Kasumi-1 (cell line): ENCODE measurements around the gene FOXO3.

Source experiments
- DNase-seq, 2 experiments: peaks; one replicate each; lab custom pipeline; 2025; lab: John Stamatoyannopoulos, UW

The FOXO3 gene

DNA sequence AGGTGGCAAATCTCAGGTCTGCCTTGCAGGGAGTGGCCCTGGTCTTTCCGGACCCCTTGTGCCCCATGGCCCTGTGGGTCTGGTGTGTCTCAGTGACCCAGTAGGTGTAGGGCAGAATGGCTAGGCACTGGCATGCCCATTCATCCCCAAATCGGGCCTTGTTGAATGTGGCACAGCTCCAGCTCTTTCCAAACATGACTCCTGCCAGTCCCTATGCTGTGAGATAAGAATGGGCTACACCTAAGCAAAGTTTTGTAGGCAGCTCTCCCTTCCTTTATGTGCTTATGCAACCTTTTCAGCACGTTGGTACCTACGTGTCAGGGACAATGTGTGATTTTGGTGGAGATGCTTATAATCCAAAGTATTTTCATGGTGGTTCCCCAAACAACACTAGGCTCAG is 33.9 kb downstream of the FOXO3 start:
- no peak for DNase-seq

DNA sequence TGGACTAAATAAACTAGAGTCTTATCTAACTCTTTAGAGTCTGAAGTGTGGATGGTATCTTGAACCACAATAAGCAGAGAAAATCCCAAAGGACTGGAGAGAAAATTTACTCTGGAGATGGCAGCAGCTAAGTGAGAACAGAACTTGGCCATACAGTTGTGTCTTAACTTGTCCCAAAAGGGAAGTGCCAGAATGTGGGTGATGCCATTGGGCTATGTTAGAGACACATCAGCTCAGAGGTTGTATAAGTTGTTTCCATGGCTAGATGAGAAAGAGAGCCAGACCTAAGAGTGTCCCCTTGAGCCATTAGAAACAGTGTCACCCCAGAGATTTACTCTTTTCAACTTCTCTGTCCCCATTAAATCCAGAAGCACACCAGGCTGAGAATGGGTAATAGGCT is 36.2 kb downstream of the FOXO3 start:
- DNase-seq: peak in 1 of 2 experiments; percentile 14

DNA sequence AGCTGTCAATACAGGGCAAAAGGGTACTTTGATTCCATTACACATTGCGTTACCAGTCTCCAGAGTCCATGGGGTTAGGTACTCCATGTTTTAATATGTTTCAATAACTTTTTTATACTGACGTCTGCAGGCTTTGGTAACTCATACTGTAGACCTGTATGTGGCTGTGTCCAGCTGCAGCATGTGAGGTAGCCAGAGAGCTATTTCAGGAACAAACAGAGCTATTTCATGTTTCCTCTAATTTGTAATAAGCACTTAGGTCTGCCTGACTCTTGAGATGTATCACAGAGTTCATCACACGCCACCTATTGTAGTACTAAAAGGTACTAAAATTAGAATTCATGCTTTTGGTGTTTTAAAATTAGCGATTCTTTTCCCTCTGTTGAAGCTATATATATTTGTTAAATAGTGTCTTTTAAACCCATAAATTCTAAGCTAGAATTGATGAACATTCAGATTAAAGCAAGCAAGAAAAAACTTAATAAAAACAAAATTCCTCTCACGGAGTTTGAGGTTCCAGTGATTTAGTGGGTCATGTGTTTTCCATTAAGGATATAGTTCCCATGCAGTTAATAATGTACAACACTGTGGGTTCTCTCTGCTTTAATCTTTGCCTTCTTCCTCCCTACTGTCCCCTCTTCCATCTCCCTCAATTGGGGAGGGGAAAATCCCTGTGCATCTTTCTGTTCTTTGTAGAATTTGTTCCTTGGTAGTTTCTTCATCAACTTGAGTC is 37.0 kb downstream of the FOXO3 start:
- no peak for DNase-seq

DNA sequence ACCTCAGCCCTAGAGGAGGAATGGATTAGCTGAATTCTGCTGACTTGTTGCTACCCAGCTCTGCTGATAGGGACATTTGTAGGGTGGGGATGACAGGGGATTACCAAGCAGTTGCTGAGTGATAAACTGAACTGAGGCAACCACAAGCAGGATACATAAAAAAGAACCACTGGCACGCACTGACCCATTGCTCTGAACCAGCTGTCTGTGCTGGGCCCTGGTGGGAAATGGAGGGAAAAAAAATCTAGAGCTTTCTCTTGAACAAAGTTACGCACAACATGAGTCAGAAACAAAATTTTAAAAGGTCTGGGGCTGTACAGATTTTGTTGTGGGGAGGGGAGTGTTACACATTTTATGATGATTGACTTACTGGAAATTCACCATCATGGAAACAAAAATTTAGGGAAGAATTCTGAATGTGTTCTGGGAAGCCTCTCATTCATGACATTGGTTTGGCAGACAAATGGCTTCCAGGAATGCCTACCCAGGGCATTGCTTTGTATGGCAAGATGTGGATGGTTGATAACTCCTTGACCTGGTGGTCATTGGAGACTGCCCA is 37.7 kb downstream of the FOXO3 start:
- no peak for DNase-seq

DNA sequence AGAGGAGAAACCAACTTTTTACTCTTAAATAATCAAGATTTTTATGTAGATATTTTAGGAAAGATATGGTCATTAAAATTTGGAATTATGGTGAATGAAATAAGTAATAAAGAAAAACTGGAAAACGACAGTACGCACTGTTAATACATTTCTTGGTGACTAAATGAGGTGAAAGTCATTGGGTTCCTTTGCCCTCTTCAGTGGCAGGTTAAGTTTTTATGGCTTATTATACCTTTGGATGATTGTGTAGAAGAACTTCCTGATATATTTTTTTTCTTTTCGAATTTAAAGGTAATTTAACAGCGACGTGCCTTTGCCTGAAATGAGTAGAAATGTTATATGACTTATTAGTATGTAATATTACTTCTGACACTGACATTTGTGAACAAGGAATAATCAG is 43.4 kb downstream of the FOXO3 start:
- DNase-seq: no peak

DNA sequence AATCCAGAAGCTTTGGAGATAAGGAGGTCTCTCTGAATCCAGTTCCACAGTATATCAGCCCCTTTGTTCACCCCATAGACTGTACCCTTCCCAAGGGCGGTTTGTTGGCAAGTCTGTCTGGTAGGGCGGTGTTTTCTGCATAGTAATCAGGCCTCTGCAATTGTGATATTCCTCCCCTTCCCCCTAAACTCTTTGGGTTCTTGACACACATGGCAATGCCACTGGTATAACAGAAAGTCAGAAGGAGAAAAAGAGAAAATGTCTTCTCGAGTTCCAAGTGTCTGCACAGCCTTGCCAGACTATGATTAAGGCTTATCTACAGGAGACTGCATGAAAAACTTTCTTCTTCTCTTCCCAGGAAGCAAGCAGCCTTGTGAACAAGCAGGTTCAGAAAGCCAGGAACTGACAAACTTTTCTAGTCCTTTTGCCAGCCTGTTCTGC is 45.6 kb downstream of the FOXO3 start:
- DNase-seq: no peak

DNA sequence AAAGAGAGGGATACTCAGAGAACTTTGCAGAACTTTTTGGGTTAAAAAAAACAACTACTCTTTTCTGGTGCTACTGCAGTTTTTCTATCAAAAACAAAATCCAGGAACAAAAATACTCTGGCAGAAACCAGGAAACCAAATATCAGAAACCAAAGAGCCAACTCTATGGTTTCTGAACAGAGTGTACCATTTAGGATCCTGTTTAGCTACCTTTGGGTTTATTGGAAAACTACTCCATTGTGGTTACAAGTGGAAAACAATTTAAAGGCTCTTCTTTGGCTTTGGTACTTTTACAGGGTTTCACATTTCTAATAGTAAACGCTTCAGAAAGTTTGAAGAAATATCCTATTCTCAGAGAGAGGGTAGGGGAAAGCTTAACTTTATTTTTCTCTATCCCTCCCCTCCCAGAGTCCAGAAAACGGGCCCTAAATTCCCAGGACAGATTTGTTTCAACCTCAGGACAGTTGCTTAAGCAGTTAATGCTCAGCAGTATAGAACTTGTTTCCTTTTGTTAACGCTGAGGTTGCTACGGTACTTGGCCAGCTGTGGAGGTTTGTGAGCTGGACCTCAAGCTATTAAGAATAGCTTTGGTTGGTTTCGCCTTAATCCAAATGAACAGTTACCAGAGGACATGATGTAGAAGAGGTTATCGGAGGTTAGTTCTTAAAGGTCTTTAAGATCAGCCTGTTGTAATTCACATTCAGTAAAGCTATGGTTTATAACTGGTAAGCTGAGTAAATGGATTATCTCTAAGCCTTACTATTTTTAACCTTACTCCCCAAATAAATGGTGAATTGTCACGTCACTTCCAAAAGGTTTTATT is 47.9 kb downstream of the FOXO3 start:
- no peak for DNase-seq

DNA sequence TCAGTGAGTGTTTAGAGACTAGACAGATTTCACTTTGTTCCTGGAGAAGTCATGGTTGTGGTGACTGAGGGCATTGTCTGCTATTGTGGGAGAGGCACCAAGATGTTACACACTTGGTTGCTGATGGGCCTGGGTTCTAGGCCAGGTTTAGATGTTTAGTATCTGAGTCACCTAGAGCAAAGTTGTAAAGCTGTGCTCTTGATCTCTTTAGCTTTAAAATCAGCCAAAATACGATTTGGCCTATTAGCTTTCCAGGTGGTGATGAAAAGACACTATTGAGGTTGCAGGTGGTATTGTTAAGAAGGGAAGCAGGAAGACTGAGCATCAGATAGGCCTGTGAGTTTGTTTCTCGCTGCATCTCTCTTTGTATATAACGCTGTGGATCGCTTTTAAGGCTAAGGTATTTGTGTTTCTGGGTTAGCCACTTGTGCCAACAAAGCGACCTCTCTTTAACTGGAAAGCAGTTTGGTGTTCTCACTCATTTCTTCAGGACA is 48.6 kb downstream of the FOXO3 start:
- no peak for DNase-seq

DNA sequence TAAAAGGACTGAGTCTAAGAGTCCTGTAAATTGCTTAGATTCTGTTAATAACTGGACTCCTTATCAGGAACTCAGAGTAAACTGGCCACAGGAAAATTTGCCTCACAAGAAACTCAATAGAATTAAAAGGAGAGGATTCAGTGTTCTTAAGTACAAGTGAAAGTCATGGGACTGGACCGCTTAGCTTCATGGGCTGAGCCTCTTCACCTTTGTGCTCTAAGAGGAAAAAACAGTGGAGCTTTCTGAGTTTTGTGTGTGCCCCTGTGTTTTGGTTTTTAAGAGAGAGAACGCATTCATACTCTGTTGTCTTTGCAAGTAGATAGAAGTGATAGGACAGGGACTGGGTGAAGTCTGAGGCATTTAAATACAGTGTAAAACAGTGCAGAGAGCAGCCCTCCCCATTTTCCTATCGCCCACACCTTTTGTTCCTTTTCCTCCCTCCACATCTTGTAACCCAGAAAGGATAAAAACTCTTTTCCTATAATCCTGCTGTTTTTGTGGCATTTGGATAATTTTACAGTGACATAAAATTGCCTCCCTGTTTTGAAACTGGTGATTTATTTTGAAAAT is 49.6 kb downstream of the FOXO3 start:
- no peak for DNase-seq

DNA sequence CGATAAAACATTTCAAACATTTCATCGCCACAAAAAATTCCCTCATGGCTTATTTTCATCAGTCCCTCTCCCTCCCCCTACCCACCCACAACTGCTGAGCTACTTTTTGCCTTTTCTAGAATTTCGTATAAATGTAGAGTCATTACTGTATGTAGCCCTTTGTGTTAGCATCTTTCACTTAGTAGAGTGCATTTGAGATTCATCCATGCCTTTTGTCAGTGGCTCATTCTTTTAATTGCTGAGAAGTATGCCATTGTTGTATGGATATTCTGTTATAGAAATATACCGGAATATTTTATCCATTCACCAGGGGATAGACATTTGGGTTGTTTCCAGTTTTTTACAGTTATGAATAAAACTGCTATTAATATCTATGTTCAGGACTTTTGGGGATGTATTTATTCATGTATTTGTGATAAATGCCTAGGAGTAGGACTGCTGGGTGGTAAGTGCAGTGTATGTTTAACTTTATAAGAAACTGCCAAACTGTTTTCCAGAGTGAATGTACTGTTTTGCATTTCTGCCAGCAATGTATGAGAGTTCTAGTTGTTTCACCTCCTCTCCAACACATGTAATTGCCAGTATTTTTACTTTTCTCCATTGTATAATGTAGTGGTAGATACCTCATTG is 50.4 kb downstream of the FOXO3 start:
- DNase-seq: no peak

DNA sequence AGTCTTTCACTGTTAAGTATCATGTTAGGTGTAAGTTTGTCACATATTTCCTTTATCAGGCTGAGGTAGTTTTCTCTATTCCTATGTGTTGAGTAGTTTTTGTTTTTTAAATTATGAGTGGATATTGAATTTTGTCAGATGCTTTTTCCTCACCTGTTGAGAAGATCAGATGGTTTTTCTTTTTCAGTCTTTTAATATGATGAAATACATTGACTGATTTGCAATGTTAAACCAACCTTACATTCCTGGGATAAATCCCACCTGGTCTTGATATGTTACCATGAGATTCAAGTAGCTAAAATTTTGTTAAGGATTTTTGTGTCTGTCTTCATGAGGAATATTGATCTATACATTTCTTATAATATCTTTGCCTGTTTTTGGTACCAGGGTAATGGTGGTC is 52.1 kb downstream of the FOXO3 start:
- DNase-seq: no peak

DNA sequence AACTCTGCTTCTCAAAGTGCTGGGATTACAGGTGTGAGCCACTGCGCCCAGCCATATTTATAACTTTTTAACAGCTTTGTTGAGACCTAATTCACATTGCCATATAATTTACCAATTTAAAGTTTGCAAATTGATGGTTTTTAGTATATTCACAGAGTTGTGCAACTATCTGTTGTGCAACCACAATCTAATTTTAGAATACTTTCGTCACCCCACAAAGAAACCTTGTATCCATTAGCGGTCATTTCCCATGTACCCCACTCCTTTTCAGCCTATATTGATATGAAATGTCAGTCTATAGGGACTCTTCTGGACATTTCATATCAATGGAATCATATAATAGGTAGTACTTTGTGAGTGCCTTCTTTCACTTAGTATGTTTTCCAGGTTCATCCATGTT is 55.8 kb downstream of the FOXO3 start:
- no peak for DNase-seq

DNA sequence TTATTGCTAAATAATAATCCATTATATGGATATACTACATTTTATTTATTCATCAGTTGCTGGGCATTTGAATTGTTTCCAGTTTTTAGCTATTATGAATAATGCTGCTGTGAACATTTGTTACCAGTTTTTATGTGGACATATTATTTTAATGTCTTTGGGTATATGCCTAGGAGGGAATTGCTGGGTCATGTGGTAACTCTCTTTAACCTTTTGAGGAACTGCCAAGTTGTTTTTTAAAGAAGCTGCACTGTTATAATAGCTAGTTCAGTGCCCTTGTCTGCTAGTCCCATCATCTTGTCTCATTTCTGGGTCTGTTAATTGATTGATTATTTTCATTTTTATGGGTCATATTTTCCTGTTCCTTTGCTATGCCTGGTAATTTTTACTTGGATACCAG is 56.3 kb downstream of the FOXO3 start:
- DNase-seq: peak; percentile 45 to 52

DNA sequence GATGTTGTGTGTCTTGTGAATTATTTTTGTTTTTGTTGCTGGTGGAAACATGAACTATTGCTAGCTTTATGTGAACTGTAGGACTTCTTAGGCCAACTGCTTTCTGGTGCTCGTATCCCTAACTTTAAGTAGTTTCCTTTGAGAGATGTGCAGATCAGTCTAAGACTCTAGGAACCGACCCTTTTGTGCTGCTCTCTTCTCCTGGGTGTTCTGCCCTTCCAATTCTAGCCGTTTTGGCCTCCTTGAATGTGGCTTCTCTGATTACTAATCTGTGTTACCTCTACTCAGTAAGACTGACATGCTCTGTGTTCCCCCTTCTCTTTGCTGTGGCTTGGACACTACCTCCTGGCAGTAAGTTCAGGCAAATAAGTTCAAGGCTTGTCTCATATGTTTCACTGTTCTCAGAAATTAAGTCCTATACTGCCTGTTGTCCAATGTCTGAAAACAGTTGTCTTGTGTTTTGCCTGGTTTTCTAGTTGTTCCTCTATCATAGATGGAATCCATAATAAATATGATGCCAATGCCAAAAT is 58.0 kb downstream of the FOXO3 start:
- DNase-seq: no peak

DNA sequence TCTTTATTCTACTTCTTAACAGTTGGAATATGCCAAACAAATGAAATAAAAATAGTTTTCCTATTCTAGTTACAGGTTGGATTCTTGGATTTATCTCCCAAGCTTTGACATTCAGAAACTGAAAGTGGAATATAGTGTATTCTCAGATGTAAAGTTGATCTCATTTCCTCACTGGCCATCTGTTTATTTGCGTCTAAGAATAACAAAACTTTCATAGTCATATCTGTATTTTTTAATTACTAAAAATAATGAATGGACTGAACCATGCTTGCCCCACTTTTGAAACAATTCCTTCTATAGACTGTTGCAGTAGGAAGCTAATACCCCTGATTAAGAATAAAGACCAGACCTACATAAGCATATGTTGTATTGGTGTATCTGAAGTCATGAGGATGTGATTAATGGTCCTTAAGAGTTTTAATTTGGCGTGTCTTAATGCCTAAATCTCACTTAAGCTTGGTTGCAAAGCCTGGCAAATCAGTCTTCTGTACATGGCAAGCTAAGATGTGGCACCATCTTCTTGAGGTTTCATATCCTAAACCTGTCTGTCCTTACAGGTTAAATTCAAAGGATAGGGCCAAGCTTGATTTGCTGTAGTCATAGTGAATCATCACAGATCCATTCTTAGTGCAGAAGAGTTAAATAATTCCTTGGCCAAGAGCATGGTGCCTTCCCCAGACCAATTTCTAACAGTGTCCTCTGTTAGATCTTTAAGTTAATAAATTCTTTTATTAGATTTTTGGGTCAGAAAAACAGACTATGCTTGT is 58.9 kb downstream of the FOXO3 start:
- DNase-seq: no peak

DNA sequence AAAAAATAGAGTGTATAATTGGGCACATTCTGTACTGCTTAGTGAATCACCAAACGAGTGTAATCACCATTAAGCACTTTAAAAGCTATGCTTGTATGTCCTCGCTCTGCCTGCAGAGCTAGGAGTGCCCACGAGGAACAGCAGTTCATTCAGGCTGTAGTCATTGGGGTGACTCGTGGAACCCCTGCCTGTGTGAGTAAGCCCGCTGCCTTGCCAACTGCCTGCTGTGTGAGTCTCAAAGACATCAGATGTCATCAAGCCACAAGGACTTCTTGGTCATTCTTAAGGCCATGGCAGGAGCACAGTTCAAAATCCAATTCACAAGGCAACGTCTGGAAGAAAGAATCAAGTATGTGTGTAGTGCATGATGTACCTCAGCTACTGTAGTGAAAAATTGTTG is 60.4 kb downstream of the FOXO3 start:
- no peak for DNase-seq

DNA sequence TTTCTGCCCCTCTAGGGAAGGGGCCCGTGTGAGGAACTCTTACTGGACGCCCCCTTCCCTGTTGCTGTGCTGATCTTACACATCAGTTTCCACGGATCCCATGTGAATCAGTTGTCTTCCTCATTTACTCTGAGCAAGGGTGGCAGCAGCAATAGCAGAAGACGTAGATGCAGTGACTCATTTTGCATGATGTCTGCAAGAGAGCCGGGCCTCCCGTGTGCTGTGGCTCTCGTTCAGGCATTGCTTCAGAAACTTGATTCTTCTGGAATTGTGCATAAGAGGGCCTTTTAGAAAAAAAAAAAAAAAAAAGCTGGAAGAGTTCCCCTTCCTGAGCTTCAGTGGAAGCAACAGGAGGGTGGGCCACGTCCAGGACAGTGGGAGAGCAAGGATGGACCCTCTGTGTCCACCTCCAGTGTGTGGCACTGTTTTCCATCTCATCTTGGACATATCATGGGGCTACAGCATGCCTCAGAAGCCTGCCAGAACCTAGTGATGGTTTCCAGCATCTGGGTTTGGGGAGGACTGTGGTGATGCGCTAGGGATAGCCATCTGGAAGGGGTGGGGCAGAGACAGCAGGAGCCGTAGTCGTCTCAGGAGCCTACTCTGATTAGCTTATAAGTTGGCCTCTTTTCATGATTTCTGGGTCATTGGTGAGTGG is 62.1 kb downstream of the FOXO3 start:
- DNase-seq: peak; percentile 80 to 82

DNA sequence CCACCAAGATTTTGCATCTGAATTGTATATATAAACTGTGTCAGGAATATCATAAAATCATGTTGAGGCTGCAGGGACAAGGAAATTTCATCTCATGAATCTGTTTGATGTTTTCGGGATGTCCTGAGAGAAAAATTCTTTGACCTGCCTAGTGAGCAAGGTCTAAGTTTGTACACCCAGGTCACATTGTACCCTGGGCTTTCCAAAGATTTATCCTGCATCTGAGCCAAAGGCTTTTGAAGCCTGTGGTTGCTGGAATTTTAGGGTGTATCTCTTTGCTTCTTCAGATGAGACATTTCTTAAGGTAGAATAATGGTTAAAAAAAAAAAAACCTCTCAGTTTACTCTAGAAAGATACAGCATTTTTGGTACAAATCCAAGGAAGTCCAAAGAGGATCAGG is 63.3 kb downstream of the FOXO3 start:
- DNase-seq: no peak

DNA sequence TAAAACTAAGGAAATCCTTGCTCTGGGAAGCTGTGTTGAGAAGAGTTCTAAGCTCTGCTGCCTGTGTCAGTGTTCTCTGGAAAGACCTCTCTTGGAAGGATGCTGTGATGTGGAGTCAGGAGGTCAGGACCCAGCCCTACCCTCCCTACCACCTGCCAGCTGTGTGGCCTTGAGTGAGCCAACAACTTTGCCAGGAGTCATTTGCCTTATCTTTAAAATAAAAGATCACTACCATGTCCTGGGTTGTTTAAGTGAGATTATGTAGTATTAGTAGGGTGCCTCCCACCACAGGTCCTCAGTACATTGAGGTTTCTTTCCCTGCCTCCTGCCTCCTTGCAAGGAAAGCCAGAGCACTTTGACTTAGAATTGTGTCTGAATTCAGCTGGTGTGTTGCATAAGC is 64.9 kb downstream of the FOXO3 start:
- no peak for DNase-seq

DNA sequence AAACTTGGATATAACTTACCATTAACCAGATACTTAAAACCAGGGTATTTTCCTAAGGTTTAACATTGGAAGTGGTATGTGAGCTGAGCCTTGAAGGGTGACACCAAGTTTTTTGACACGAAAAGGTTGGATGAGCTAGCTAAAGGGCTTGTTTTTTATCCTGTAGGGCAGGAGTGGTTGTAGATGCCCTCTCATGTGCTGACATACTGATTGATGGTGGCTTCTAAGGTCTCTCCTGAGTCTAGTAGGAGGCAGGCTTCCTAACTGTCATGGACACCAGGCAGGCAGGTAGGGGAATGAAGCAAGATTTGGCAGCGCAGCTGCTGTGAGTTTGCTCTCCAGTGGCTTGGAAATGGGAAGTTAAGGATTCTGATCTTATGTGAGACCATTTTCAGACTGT is 66.1 kb downstream of the FOXO3 start:
- no peak for DNase-seq
